Thyroid gland (tissue), 4 donors: ENCODE results near the gene NTMT2. TPM values are rescaled to one million over a fixed set of nuclear protein-coding genes. Genes with fewer than 3 reads are reported as not detected.

Source experiments
- DNase-seq, 2 donors: peaks; one replicate each; pipeline ENCODE4 v3.0.0-alpha.2; 2019
- H3K27ac ChIP-seq, 3 donors: fragments of 200-600 bp; sonication (generic); 1 replicate in 2 of 3; 2 replicates in 1 of 3; pipeline ENCODE4 v1.5.1; 2016 to 2019; ENCODE audit warnings: mild to moderate bottlenecking in 1 of 3, moderate library complexity in 1 of 3
- H3K27me3 ChIP-seq: fragments of 200-600 bp; sonication (generic); one replicate; pipeline ENCODE4 v1.5.1; 2019
- H3K36me3 ChIP-seq, 2 donors: fragments of 200-600 bp; sonication (generic); one replicate each; pipeline ENCODE4 v1.5.1; 2016 to 2019
- H3K4me1 ChIP-seq, 2 donors: fragments of 200-600 bp; sonication (generic); one replicate each; pipeline ENCODE4 v1.5.1; 2017 to 2019
- H3K4me3 ChIP-seq, 3 donors: fragments of 200-600 bp; sonication (generic); replicated peaks in 1 of 3; 1 replicate in 2 of 3; 2 replicates in 1 of 3; pipeline ENCODE4 v1.5.1; 2016; ENCODE audit warnings: mild to moderate bottlenecking in 1 of 3
- H3K9me3 ChIP-seq: fragments of 200-600 bp; sonication (generic); one replicate; pipeline ENCODE4 v1.5.1; 2017
- POLR2A ChIP-seq, 2 donors: fragments of 450-650 bp; IDR thresholded peaks; one replicate each; pipeline ENCODE4 v1.6.1; 2017; ENCODE audit warnings: antibody characterized with exemption in 2 of 2, mild to moderate bottlenecking in 2 of 2, moderate library complexity in 1 of 2
- WGBS, 2 donors: methylation state at CpG; one replicate each; pipeline ENCODE4 v1.1.5; 2017; 5-methylcytosine and 5-hydroxymethylcytosine counted together
- intact Hi-C: fragments of 100-400 bp; cut with DNase I; formaldehyde crosslinking; loops from one replicate; pipeline ENCODE4 v1.15.1; 2023
- total RNA-seq, 4 donors: library from RNA; depleted of rRNA; stranded (reverse); fragments of >200 nt; gene quantifications; one replicate each; pipeline ENCODE4 v1.2.3, GENCODE V29; 2016
- TF ChIP-seq, protein P1 (sequence below), 6 experiments: fragments of 200-600 bp in 3 of 6; fragments of 450-650 bp in 3 of 6; sonication (generic) in 3 of 6; IDR thresholded peaks; one replicate each; pipeline ENCODE4 v1.5.1; 2016 to 2019; ENCODE audit warnings: antibody characterized with exemption in 6 of 6, mild to moderate bottlenecking in 2 of 6, inconsistent platforms in 1 of 6, moderate library complexity in 1 of 6

Gene NTMT2
- total RNA-seq, 4 donors from 2014 or later, result not detected

DNA sequence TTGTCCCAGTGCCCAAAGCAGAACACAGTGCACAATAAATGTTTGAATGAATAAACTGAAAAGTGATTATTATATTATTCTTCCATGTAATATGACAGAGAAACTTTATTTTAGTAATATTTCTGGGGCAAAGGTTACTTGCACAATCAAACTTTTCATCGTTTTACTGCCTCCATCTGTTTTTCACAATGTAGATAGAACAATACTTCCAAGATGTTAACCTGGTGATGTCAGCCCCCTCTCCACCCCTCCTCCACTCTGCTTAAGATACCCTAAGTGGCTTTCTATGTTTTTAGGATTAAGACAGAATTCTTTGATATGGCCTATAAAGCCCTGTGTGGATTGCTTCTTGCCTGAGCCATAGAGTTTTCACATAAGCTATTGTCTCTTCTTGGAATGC is 13.8 kb upstream of the NTMT2 start:
- Histone ChIP-seq H3K36me3 (no peaks in the 10 kb centered on the region), H3K27me3 (no peaks in the 10 kb centered on the region), H3K4me3 (no peak overlapping the region), H3K27ac (no peak overlapping the region), H3K9me3 (no peaks in the 10 kb centered on the region), H3K4me1 (no peaks in the 10 kb centered on the region)
- intact Hi-C loops, result no loop called here
- 51 to 69% methylated on average over 1 of the region's 1 CpG for WGBS, 2 donors
- no peak for TF ChIP-seq POLR2A (IDR thresholded peaks at IDR 0.05)
- TF ChIP-seq, protein P1, sequence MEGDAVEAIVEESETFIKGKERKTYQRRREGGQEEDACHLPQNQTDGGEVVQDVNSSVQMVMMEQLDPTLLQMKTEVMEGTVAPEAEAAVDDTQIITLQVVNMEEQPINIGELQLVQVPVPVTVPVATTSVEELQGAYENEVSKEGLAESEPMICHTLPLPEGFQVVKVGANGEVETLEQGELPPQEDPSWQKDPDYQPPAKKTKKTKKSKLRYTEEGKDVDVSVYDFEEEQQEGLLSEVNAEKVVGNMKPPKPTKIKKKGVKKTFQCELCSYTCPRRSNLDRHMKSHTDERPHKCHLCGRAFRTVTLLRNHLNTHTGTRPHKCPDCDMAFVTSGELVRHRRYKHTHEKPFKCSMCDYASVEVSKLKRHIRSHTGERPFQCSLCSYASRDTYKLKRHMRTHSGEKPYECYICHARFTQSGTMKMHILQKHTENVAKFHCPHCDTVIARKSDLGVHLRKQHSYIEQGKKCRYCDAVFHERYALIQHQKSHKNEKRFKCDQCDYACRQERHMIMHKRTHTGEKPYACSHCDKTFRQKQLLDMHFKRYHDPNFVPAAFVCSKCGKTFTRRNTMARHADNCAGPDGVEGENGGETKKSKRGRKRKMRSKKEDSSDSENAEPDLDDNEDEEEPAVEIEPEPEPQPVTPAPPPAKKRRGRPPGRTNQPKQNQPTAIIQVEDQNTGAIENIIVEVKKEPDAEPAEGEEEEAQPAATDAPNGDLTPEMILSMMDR (IDR thresholded peaks at IDR 0.05), result no peak
- DNase-seq, result no peak

DNA sequence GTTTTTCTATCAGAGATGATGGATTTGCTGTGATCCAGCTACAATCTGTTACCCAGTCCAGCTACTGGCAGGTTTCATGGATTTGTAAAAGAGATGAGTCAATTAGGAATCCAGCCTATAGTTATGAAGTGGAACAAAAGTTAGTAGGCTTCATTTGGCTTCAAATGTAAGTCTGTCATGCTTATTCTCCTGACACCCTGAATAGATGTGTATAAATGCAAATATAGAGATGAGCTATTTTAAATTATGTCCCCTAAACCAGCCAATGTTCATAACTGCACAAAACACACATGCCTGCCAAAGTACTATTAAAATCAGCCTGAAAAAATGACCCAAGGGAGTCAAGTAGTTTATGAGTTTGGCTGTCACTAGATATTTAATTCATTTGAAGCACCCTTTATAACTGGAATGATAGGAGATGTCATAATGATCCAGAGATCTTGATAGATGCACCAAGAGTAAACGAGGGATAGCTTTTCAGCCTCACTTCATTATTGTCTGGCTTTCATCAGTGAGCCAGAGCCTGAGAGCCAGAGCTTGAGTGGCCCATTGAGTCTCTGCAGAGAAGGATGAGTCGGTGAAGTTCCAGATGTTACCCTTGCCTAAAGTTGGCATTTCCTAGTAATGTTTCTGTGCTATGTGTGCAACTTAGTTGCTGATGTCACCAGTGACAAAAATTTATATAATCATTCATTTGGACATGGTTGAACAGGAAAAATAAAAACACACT is 11.8 kb upstream of the NTMT2 start:
- Histone ChIP-seq H3K9me3 (no peaks in the 10 kb centered on the region), H3K27ac (no peak overlapping the region), H3K36me3 (no peaks in the 10 kb centered on the region), H3K4me1 (no peaks in the 10 kb centered on the region), H3K4me3 (no peak overlapping the region), H3K27me3 (no peaks in the 10 kb centered on the region)
- intact Hi-C loops, result no loop called here
- WGBS, 2 donors, result 70 to 72% methylated on average over 2 of the region's 2 CpGs
- TF ChIP-seq, protein P1 (IDR thresholded peaks at IDR 0.05), result no peak
- TF ChIP-seq POLR2A (IDR thresholded peaks at IDR 0.05), result no peak
- no peak for DNase-seq

DNA sequence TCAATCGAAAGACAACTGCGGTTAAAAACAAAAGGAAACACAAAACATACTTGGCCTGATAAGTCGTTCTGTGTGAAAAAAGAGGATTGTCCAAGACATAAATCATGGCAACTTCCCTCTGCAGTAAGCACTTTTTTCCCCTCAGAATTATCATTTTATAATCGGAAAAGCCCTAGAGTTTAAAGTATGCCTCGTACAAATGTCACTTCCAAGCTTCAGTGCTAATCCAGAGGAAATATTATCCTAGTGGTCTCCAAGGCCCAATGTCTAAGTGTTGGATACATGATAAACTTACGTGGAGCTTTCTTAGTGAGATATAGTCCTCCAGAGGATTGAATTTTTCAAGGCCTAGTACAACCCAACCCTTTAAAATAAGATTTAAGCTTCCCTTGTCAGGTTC is 11.2 kb upstream of the NTMT2 start:
- H3K4me1 ChIP-seq, result no peaks in the 10 kb centered on the region
- TF ChIP-seq POLR2A (IDR thresholded peaks at IDR 0.05), result no peak
- TF ChIP-seq, protein P1 (IDR thresholded peaks at IDR 0.05), result no peak
- intact Hi-C loops, result no loop called here
- no peaks in the 10 kb centered on the region for H3K9me3 ChIP-seq
- no peak for DNase-seq
- H3K4me3 ChIP-seq, result no peak overlapping the region
- H3K27me3 ChIP-seq, result no peaks in the 10 kb centered on the region
- 78 to 82% methylated on average over 6 of the region's 6 CpGs for WGBS, 2 donors
- no peaks in the 10 kb centered on the region for H3K36me3 ChIP-seq
- H3K27ac ChIP-seq, result no peak overlapping the region

DNA sequence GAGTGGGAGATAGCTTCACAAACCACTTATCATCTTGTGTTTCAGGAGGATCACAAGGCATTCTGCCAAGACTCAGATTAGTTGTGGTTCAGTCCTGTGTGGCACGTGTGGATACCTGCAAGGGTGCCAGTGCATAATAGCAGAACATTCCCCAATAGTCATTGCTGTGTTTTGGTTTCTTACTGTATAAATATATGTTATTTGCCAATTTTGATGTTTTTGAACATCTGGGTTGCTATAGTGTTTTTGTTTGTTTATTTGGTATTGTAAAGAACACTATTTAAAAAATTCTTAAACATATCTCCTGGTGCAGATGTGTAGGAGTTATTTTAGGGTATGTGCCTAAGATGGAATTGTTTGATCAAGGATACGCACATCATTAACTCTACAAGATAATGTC is 5.4 kb upstream of the NTMT2 start:
- no peak for DNase-seq
- Histone ChIP-seq H3K4me1 (no peaks in the 10 kb centered on the region), H3K36me3 (no peaks in the 10 kb centered on the region), H3K27ac (no peak overlapping the region), H3K4me3 (no peak overlapping the region), H3K9me3 (no peaks in the 10 kb centered on the region), H3K27me3 (no peaks in the 10 kb centered on the region)
- WGBS, 2 donors, result 74 to 75% methylated on average over 2 of the region's 2 CpGs
- TF ChIP-seq, protein P1 (IDR thresholded peaks at IDR 0.05), result no peak
- no peak for TF ChIP-seq POLR2A (IDR thresholded peaks at IDR 0.05)
- intact Hi-C loops, result no loop called here

DNA sequence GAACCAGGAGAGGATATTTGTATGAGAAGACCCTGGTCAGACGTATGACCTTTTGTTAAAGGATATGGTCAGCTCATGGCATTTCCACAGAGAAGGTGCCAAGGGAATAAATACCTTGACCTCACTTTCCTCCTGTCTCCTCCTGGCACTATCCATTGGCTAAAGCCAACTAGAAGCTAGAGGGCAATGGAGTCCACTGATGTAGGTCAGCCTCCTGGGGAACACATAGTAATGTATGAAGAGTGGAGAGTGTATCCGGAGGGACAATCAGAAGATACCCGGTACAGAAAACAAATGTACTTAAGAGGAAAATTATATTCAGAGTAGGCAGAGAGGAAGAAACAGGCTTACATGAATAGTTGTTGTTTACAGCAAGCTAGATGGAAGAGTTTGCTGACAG is 698 bp upstream of the NTMT2 start:
- Histone ChIP-seq H3K27me3 (no peaks in the 10 kb centered on the region), H3K4me1 (no peaks in the 10 kb centered on the region), H3K9me3 (no peaks in the 10 kb centered on the region), H3K27ac (no peak overlapping the region), H3K36me3 (no peaks in the 10 kb centered on the region), H3K4me3 (no peak overlapping the region)
- no peak for DNase-seq
- intact Hi-C loops, result no loop called here
- WGBS, 2 donors, result 83 to 86% methylated on average over 3 of the region's 3 CpGs
- TF ChIP-seq, protein P1 (IDR thresholded peaks at IDR 0.05), result no peak
- no peak for TF ChIP-seq POLR2A (IDR thresholded peaks at IDR 0.05)
